Neuron (in vitro differentiated cells): Measurements from ENCODE around the gene RRP9.
"Not testable (repeated sequence)": the region's sequence is repeated elsewhere in the genome, so short reads cannot be mapped to it uniquely, and the experiment has no call there.

Experiments used
- H2AFZ ChIP-seq: one replicate; pipeline ENCODE4 v1.6.1; 2013; ENCODE audit warnings: low read depth, mild to moderate bottlenecking, inconsistent platforms, low read length, moderate library complexity
- H3K27me3 ChIP-seq: one replicate; pipeline ENCODE4 v1.6.1; 2013; ENCODE audit warnings: low read length; ENCODE audit not compliant: insufficient read depth
- H3K36me3 ChIP-seq: one replicate; pipeline ENCODE4 v1.6.1; 2013; ENCODE audit warnings: low read length; ENCODE audit not compliant: insufficient read depth
- H3K4me1 ChIP-seq: one replicate; pipeline ENCODE4 v1.6.1; 2013; ENCODE audit warnings: low read length; ENCODE audit not compliant: insufficient read depth
- H3K4me3 ChIP-seq: 2 replicates; pipeline ENCODE4 v1.5.1; 2013; ENCODE audit warnings: mild to moderate bottlenecking, low read length, moderate library complexity
- H3K9me3 ChIP-seq: one replicate; pipeline ENCODE4 v1.6.1; 2013; ENCODE audit warnings: low read length

Gene RRP9

DNA sequence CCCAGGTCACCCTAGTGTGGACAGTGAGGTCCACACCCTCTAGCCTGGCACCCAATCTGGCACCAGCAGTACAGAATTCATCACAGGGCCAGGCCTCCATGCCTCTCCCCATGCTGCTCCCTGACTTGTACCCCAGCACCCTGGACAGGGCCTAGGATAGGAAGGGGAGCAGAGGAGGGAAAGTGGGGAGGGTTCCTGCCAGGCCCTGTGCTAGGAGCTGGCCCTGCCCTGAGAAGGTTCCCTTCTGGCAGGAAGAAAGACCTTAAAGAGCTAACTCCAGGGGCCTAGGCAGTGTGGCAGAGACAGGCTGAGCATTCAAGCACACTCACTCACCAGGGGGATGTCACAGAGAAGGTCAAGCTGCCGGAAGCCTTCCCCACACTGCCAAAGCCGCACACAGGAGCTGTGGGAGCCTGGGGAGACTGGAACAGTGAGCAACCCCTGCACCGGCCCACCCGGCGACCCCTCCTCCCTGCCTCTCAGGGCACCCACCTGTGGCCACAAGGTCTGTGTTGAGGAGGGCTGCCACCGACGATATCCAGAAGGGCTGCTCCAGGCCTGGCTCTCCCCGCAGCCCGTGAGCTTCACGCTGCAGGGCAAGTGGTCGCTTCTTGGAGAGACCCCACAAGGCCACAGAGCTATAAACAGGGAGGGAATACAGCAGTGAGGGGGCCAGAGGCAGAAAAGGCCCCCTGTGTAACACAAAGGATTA lies 7.4 kb downstream of the RRP9 start:
- peaks cover 51% of the 10 kb centered on the region for H3K36me3 ChIP-seq
- H3K27me3 ChIP-seq: no peaks in the 10 kb centered on the region
- no peak overlapping the region for H3K4me3 ChIP-seq
- no peaks in the 10 kb centered on the region for H3K9me3 ChIP-seq
- H3K4me1 ChIP-seq: no peaks in the 10 kb centered on the region
- no peak overlapping the region for H2AFZ ChIP-seq

DNA sequence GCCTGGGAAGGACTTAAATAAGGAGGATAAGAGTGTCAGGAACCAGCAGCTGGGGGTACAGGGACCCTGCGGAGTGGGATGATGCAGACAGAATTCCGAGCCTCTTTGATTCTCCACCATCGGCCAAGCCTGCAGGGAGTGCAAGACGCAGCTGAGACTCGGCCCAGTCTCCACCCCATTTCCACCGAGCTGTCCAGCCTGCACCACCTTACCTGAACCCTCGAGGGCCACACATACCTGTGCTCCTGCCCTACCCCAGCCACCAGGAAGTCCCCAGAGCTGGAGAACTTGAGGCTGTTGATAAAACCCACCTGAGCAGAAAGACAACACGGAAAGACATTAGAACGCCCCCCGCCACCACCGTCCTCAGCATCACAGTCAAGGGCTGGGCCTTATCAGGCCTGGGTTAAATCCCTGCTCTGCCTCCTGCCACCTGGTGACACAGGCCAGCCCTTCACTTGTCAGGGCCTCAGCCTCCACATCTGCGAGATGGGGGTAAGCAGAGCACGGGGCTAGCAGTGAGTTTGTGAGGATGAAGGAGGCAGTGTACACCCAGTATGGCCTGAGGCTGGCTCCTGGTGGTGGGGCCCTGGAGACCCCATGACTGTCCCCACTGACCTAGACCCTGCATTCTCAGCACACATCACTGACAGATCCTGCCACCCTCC lies 8.1 kb downstream of the RRP9 start:
- H3K9me3 ChIP-seq: no peaks in the 10 kb centered on the region
- H3K4me3 ChIP-seq: no peak overlapping the region
- peaks cover 50% of the 10 kb centered on the region for H3K36me3 ChIP-seq
- no peaks in the 10 kb centered on the region for H3K4me1 ChIP-seq
- H2AFZ ChIP-seq: no peak overlapping the region
- no peaks in the 10 kb centered on the region for H3K27me3 ChIP-seq

DNA sequence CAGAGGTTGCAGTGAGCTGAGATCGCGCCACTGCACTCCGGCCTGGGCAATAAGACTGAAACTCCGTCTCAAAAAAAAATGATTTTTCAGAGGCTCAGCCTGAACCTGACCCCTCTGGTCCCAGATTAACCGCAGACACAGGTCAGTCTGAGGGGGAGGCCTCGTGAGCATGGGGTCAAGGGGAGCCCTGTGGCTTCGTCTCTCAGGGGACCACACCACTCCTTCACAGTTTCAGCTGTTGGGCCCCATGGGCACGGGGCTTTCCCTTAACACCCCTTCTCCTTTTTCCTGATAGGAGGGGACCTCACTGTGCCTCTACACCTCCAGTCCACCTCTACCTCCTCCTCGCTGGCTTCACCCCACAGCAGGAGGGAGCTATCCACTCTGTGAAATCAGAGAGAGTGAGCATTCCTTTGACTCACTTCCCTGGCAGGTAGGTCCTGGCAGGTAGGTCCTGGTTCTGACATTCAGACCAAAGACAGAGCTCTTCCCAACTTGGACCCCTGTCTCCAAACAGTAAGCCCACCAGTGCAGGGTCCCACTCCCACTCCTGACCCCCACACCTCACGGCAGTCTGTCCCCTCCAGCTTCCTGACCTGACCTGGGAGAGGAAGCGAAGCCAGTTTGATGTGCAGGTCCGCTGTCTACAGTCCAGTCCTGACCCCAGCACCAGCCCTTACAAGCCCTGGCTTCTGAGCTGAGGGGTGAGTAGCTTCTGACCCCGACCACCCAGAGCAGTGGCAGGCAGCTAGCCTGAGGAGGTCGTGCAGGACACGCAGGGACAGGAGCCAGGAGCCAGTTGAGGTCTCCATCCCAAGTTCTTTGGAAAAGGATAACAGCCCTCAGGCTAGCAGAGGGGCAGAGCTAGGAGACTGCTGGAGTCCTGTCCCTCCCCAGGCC lies 9.0 kb downstream of the RRP9 start:
- peaks cover 42% of the 10 kb centered on the region for H3K36me3 ChIP-seq
- no peak overlapping the region for H3K4me3 ChIP-seq
- no peaks in the 10 kb centered on the region for H3K4me1 ChIP-seq
- H2AFZ ChIP-seq: no peak overlapping the region
- H3K9me3 ChIP-seq: no peaks in the 10 kb centered on the region
- no peaks in the 10 kb centered on the region for H3K27me3 ChIP-seq

DNA sequence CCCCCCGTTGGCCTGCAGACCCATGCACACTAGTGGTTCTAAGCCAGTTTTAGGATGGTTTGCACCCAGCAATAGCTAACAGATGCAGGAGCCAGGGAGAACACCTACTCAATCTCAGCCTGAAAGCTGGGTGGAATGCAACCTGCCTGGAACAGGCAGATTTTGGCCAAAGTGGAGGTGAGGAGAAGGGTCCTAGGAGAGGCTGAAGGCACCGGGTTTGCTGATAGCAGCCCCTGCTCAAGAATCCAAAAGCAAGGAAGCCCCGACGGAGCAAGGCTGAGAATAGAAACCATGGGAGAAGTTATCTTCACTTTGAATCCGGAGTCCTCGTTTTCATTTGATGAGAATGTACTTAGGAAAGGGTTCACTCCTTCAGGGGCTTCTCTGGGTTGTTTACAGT lies 9.9 kb downstream of the RRP9 start:
- Histone ChIP-seq H3K4me3 (no peak overlapping the region), H2AFZ (no peak overlapping the region), H3K4me1 (no peaks in the 10 kb centered on the region), H3K36me3 (peaks cover 34% of the 10 kb centered on the region), H3K27me3 (no peaks in the 10 kb centered on the region), H3K9me3 (no peaks in the 10 kb centered on the region)

DNA sequence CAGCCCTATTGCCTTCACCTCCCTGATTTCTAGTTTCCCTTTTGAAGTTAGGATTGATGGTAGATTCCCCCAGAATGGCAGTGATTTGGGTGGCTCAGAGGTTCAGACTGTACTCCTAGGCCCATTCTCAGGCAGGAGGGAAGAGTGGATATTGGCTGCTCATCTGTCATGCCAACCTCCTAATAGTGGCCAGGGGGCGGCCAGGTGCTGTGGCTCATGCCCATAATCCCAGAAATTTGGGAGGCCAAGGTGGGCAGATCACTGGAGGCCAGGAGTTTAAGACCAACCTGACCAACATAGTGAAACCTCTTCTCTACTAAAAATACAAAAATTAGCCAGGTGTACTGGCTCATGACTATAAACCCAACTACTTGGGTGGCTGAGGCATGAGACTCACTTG lies 11.3 kb downstream of the RRP9 start:
- Histone ChIP-seq H3K9me3 (no peaks in the 10 kb centered on the region), H3K36me3 (peaks cover 23% of the 10 kb centered on the region), H2AFZ (no peak overlapping the region), H3K4me3 (no peak overlapping the region), H3K27me3 (no peaks in the 10 kb centered on the region), H3K4me1 (no peaks in the 10 kb centered on the region)

DNA sequence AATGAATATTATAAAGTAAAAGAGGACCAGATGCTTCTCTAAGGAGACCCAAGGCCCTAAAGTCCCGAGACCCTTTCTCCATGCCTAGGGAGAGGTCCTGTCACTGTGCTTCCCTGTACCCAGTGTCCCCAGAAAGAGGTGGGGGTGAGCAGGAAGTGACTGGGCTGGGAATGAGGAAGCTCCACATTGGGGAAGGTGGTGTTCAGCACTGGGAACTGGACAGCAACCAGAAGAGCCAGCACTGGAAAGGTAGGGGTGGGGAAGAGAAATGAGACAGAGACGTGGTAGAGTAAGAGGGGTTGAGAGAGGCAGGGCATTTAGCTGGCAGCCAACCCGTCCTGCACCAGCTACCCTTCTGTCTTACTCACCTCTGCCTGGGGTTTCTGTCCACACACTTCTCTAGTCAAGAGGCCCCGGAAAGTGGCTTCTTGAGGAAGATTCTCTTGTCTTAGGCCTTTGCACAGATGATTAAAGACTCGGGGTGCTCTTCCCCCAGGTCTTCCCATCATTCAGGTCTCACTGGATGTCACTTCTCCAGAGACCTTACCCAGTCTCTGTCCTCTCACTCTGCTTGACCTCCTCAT lies 12.2 kb downstream of the RRP9 start:
- no peak overlapping the region for H3K4me3 ChIP-seq
- peaks cover 17% of the 10 kb centered on the region for H3K36me3 ChIP-seq
- no peak overlapping the region for H2AFZ ChIP-seq
- H3K27me3 ChIP-seq: no peaks in the 10 kb centered on the region
- H3K4me1 ChIP-seq: no peaks in the 10 kb centered on the region
- no peaks in the 10 kb centered on the region for H3K9me3 ChIP-seq

DNA sequence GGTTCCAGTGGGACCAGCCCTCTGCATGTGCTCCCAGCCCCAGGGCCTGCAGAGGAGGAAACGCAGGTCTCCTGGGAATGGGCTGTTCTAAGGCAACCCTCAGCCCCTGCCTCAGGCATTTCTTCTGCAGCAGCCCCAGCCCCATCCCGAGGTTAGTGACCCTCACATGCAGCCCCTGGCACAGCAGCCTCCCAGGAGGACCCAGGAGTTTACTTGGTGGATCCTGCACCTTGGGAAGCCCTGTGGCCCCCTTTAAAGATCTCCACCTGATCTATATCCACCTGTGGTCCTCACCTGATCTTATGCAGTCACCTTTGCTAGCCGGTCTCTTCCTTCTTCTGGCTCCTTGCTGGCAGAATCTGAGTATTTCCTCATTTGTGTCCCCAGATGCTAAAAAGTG lies 12.7 kb downstream of the RRP9 start:
- not testable (repeated sequence) for H2AFZ ChIP-seq, H3K27me3 ChIP-seq, H3K4me1 ChIP-seq, H3K4me3 ChIP-seq, H3K9me3 ChIP-seq
- H3K36me3 ChIP-seq: peaks cover 11% of the 10 kb centered on the region

DNA sequence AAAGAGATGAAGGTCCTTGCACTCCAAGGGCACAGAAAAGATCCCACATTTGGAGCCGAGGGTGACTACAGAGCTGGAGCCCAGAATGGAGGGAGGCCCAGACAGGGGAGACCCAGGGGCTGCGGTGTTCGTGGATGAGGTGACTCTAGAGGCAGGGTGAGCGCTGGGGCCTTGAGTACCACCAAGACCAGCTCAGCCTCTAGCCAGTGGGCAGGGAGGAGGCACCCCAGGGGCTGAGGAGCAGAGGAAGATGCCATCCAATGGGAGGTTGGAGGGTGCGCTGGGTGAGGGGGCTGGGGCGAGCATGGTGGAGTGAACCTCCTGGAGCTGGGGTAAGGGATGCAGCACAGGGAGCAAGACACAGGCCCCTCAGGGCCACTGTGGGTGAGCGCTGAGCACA lies 13.3 kb downstream of the RRP9 start:
- Histone ChIP-seq H2AFZ (no peak overlapping the region), H3K27me3 (no peaks in the 10 kb centered on the region), H3K4me1 (no peaks in the 10 kb centered on the region), H3K36me3 (peaks cover 6% of the 10 kb centered on the region), H3K4me3 (no peak overlapping the region), H3K9me3 (no peaks in the 10 kb centered on the region)

DNA sequence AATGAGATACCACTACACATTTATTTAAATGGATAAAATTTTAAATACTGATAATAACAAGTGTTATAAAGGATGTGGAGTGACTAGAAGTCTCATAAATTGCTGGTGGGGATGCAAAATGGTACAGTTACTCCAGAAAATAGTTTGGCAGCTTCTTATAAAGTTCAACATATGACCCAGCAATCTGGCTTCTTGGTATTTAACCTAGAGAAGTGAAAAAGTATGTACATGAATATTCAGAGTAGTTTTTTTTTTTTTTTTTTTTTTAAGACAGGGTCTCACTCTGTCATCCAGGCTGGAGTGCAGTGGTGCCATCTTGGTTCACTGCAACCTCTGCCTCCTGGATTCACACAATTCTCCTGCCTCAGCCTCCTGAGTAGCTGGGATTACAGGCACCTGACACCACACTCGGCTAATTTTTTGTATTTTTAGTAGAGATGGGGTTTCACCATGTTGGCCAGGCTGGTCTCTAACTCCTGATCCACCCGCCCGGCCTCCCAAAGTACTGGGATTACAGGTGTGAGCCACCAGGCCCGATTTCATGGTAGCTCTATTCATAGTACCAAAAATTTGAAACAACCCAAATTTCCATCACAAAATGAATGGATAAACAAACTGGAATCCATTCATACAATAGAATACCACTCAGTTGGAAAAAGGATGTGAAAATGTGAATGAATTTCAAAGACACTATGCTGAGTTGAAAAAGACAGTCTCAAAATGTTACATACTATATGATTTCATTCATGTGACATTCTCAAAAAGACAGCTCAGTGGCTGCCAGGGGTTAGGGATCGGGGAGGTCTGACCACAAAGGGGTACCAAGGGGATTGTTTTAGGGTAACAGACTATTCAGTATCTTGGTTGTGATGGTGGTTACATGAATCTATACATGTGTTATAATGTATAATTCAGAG lies 14.4 kb downstream of the RRP9 start:
- H3K4me1 ChIP-seq: no peaks in the 10 kb centered on the region
- H3K9me3 ChIP-seq: no peaks in the 10 kb centered on the region
- H3K27me3 ChIP-seq: no peaks in the 10 kb centered on the region
- H3K4me3 ChIP-seq: no peak overlapping the region
- no peak overlapping the region for H2AFZ ChIP-seq
- no peaks in the 10 kb centered on the region for H3K36me3 ChIP-seq

DNA sequence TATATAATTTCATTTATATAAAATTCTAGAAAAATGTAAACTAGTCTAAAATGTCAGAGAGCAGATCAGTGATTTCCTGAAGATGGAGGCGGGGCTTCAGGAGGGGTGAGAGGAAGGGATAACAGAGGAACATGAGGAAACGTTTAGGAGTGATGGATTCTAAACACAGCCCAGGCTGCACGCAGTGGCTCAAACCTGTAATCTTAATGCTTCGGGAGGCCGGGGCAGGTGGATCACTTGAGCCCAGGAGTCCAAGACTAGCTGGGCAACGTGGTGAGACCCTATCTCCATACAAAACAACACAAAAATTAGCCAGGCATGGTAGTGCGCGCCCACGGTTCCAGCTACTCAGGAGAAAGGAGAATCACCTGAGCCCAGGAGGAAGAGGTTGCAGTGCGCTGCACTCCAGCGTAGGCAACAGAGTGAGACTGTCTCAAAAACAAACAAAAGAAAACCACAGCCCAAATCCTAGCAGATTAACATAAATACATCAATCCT lies 20.6 kb downstream of the RRP9 start:
- Histone ChIP-seq H3K36me3 (no peaks in the 10 kb centered on the region), H3K4me1 (no peaks in the 10 kb centered on the region), H3K9me3 (no peaks in the 10 kb centered on the region), H2AFZ (no peak overlapping the region), H3K4me3 (no peak overlapping the region), H3K27me3 (no peaks in the 10 kb centered on the region)

DNA sequence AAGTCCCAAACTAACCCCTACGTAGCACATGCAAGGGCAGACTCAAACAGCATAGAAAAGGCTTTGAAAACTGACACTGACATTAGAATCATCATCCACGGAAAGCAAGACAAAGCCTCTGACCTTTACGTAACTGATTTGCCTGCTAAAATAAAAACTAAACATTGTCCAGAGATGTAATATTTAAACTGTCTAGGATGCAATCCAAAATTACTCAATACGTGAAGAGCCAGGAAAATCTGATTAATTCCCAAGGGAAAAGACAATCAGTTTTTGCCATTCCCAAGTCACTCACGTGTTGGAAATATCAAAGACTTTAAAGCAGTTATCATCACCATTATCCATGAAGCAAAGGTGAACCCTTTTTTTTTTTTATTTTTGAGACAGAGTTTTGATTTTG lies 25.3 kb downstream of the RRP9 start:
- H2AFZ ChIP-seq: no peak overlapping the region
- H3K9me3 ChIP-seq: no peaks in the 10 kb centered on the region
- no peaks in the 10 kb centered on the region for H3K27me3 ChIP-seq
- H3K4me3 ChIP-seq: no peak overlapping the region
- H3K36me3 ChIP-seq: no peaks in the 10 kb centered on the region
- no peaks in the 10 kb centered on the region for H3K4me1 ChIP-seq

DNA sequence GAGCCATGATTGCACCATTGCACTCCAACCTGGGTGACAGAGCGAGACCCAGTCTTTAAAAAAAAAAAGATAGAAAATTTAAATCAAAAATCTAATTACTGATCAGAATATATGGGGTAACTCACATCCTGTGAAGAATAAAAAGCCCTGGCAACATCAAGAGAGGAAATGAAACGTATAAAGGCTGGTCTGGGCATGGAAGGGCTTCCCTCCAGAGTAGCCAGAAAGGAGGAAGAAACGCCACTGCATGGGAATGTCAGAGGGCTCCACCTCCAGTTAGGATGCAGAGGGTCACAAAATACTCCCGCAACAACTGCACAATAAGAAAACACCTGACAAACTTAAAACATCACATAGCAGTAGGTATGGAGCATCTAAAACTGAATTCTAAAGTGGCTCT lies 33.7 kb downstream of the RRP9 start:
- H3K9me3 ChIP-seq: no peaks in the 10 kb centered on the region
- no peaks in the 10 kb centered on the region for H3K4me1 ChIP-seq
- H3K27me3 ChIP-seq: no peaks in the 10 kb centered on the region
- H2AFZ ChIP-seq: no peak overlapping the region
- no peaks in the 10 kb centered on the region for H3K36me3 ChIP-seq
- no peak overlapping the region for H3K4me3 ChIP-seq
